ENCODE data around the gene TMEM120A. TPM values are rescaled to one million over a fixed set of nuclear protein-coding genes. Genes with fewer than 3 reads are reported as not detected.

TMEM120A gene
- total RNA-seq, 1 experiment from 2014 or later = 18.9 TPM

- ChIA-PET POLR2A (ENCODE audit: low non-redundant PET) (no interaction called here), CTCF (no interaction called here)
- BruUV-seq (replicated peaks) = no TSS peak
- Histone ChIP-seq H3K27me3 (replicated peaks; ENCODE audit: insufficient read depth, low read depth, low read length, poor library complexity) (no peaks in the 10 kb centered on the region), H3K36me3 (ENCODE audit: insufficient read depth, low read length, poor library complexity, severe bottlenecking) (peaks cover 7% of the 10 kb centered on the region), H3K27ac (ENCODE audit: low read depth, low read length, poor library complexity, severe bottlenecking) (no peak overlapping the region), H3K4me1 (ENCODE audit: insufficient read depth, low read length, poor library complexity, severe bottlenecking) (no peaks in the 10 kb centered on the region), H3K9me3 (ENCODE audit: low read depth, low read length, poor library complexity, severe bottlenecking) (no peaks in the 10 kb centered on the region), H3K4me3 (ENCODE audit: low read depth, low read length, poor library complexity, severe bottlenecking) (no peak overlapping the region)
- intact Hi-C loops (cut with micrococcal nuclease; ENCODE audit: unreplicated experiment) = no loop called here
- TF ChIP-seq EZH2 (IDR thresholded peaks at IDR 0.05; ENCODE audit: borderline replicate concordance, low read depth, low read length, poor library complexity, severe bottlenecking) (no peak), CTCF (conservative IDR thresholded peaks at IDR 0.05; ENCODE audit: low read depth, low read length) (no peak)
- no peak for DNase-seq (ENCODE audit: low spot score)
Measured at GRCh38 chr7:75967487-75967997, 26.9 kb downstream of the TMEM120A start.

- Histone ChIP-seq H3K36me3 (ENCODE audit: insufficient read depth, low read length, poor library complexity, severe bottlenecking) (peaks cover 3% of the 10 kb centered on the region), H3K27me3 (replicated peaks; ENCODE audit: insufficient read depth, low read depth, low read length, poor library complexity) (no peaks in the 10 kb centered on the region), H3K4me1 (ENCODE audit: insufficient read depth, low read length, poor library complexity, severe bottlenecking) (no peaks in the 10 kb centered on the region), H3K27ac (ENCODE audit: low read depth, low read length, poor library complexity, severe bottlenecking) (no peak overlapping the region), H3K4me3 (ENCODE audit: low read depth, low read length, poor library complexity, severe bottlenecking) (no peak overlapping the region), H3K9me3 (ENCODE audit: low read depth, low read length, poor library complexity, severe bottlenecking) (no peaks in the 10 kb centered on the region)
- no peak for DNase-seq (ENCODE audit: low spot score)
- TF ChIP-seq CTCF (conservative IDR thresholded peaks at IDR 0.05; ENCODE audit: low read depth, low read length) (no peak), EZH2 (IDR thresholded peaks at IDR 0.05; ENCODE audit: borderline replicate concordance, low read depth, low read length, poor library complexity, severe bottlenecking) (no peak)
- ChIA-PET CTCF (no interaction called here), POLR2A (ENCODE audit: low non-redundant PET) (no interaction called here)
- BruUV-seq (replicated peaks) = no TSS peak
- intact Hi-C loops (cut with micrococcal nuclease; ENCODE audit: unreplicated experiment) = no loop called here
Measured at GRCh38 chr7:75967055-75967454, 27.3 kb downstream of the TMEM120A start.

GRCh38 chr7:75966190-75966961, 28.0 kb downstream of the TMEM120A start:
- intact Hi-C loops (cut with micrococcal nuclease; ENCODE audit: unreplicated experiment) = no loop called here
- Histone ChIP-seq H3K27ac (ENCODE audit: low read depth, low read length, poor library complexity, severe bottlenecking) (no peak overlapping the region), H3K4me1 (ENCODE audit: insufficient read depth, low read length, poor library complexity, severe bottlenecking) (no peaks in the 10 kb centered on the region), H3K27me3 (replicated peaks; ENCODE audit: insufficient read depth, low read depth, low read length, poor library complexity) (no peaks in the 10 kb centered on the region), H3K4me3 (ENCODE audit: low read depth, low read length, poor library complexity, severe bottlenecking) (no peak overlapping the region), H3K36me3 (ENCODE audit: insufficient read depth, low read length, poor library complexity, severe bottlenecking) (peaks cover 3% of the 10 kb centered on the region), H3K9me3 (ENCODE audit: low read depth, low read length, poor library complexity, severe bottlenecking) (no peaks in the 10 kb centered on the region)
- BruUV-seq (replicated peaks) = no TSS peak
- DNase-seq (ENCODE audit: low spot score) = no peak
- ChIA-PET CTCF (no interaction called here), POLR2A (ENCODE audit: low non-redundant PET) (no interaction called here)
- TF ChIP-seq CTCF (conservative IDR thresholded peaks at IDR 0.05; ENCODE audit: low read depth, low read length) = no peak

Data from A673 (cell line).